ENCODE measurements around the gene WDR37.

DNA sequence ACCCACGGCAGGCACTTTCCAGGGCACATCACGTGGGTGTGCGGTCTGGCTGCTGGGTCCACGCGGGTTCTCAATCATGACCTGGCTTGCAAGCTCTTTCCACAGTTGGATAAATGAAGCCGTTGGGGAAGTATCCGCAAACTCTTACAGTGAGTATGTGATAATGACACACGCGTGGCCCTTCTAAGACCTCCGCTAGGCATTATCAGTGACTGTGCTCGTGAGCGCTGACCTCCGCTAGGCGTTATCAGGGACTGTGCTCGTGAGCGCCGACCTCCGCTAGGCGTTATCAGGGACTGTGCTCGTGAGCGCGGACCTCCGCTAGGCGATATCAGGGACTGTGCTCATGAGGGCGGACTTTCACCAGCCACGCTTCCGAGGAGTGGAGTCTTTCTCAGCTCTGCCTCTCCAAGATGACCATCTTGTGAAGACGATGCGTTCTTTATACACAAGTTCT, 107.0 kb downstream of the WDR37 start:
- TF ChIP-seq, protein P1, sequence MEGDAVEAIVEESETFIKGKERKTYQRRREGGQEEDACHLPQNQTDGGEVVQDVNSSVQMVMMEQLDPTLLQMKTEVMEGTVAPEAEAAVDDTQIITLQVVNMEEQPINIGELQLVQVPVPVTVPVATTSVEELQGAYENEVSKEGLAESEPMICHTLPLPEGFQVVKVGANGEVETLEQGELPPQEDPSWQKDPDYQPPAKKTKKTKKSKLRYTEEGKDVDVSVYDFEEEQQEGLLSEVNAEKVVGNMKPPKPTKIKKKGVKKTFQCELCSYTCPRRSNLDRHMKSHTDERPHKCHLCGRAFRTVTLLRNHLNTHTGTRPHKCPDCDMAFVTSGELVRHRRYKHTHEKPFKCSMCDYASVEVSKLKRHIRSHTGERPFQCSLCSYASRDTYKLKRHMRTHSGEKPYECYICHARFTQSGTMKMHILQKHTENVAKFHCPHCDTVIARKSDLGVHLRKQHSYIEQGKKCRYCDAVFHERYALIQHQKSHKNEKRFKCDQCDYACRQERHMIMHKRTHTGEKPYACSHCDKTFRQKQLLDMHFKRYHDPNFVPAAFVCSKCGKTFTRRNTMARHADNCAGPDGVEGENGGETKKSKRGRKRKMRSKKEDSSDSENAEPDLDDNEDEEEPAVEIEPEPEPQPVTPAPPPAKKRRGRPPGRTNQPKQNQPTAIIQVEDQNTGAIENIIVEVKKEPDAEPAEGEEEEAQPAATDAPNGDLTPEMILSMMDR (IDR thresholded peaks at IDR 0.05) = no peak
- TF ChIP-seq ZFX (IDR thresholded peaks at IDR 0.05; ENCODE audit: borderline replicate concordance) = no peak
